ENCODE measurements around the gene ENTPD1.

DNA sequence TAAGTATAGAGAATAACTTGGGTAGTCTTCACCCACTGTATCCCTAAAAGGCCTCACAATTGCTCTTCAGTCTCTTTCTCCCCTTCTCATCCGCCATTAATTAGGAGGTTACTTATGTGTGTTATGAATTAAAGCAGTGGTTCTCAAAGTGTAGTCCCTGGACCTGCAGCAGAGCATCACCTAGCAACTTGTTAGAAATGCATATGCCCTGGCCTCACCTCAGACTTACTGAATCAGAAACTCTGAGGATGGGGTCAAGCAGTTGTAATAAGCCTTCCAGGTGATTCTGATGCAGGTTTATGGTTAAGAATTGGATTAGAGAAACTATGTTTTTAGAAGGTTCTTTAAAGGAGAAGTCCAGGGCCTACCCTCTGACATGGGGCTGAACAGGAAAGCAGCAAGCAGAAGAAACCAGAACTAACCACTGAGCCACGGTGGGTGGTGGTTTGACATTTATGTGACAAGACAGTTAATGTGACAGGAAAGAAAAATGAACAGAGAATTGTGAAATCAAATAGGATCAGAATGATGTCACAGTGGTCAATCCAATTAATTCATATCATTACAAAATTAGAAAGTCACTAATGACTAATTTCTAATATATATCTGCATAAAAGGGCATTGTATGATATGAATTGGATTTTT lies 37.6 kb downstream of the ENTPD1 start:
- TF ChIP-seq EZH2phosphoT487 (IDR thresholded peaks at IDR 0.05; ENCODE audit: insufficient read depth, low read depth) (no peak), EZH2 (IDR thresholded peaks at IDR 0.05; ENCODE audit: insufficient read depth, poor library complexity, severe bottlenecking) (no peak)
